Activated CD4-positive, alpha-beta T cell treated with anti-CD3 and anti-CD28 coated beads, Interleukin-2, amount 50 U/mL, for 4 hours (primary cell): Measurements from ENCODE around the gene KRTAP5-2.

ENCODE experiments used
- DNase-seq, 2 experiments: peaks; one replicate each; pipeline ENCODE4 v3.0.0-alpha.2; 2020

The KRTAP5-2 gene

GRCh38 chr11:1553808-1554594, 44.1 kb downstream of the KRTAP5-2 start:
- no peak for DNase-seq

GRCh38 chr11:1549338-1550330, 48.5 kb downstream of the KRTAP5-2 start:
- no peak for DNase-seq

GRCh38 chr11:1548221-1549070, 49.6 kb downstream of the KRTAP5-2 start:
- no peak for DNase-seq

- no peak for DNase-seq
Observed at GRCh38 chr11:1547467-1548098, 50.5 kb downstream of the KRTAP5-2 start.
